Activated T-cell treated with anti-CD3 and anti-CD28 coated beads, Interleukin-2, amount 50 U/mL, for 72 hours (primary cell): Measurements from ENCODE around the gene RASSF7. TPM values are rescaled to one million over a fixed set of nuclear protein-coding genes. Genes with fewer than 3 reads are reported as not detected.

Experiments used
- ATAC-seq, 2 donors: fragments of 150-1000 bp; cut with Tn5 transposase; replicated peaks in 1 of 2; 2 replicates each; pipeline ENCODE4 v1.10.0; 2021; ENCODE audit warnings: moderate library complexity in 2 of 2, mild to moderate bottlenecking in 1 of 2
- DNase-seq, 2 donors: peaks; one replicate each; pipeline ENCODE4 v3.0.0; 2021 to 2022; ENCODE audit warnings: mixed read lengths in 1 of 2
- H3K27ac Mint-ChIP-seq: one replicate; pipeline ENCODE4 v1.8.0; 2022; ENCODE audit warnings: mild to moderate bottlenecking, moderate library complexity, mixed read lengths
- H3K27me3 Mint-ChIP-seq: one replicate; pipeline ENCODE4 v1.8.0; 2022; ENCODE audit warnings: low read depth, mixed read lengths
- H3K36me3 Mint-ChIP-seq, 2 donors: one replicate each; pipeline ENCODE4 v1.8.0; 2022; ENCODE audit warnings: mixed read lengths in 2 of 2, mild to moderate bottlenecking in 1 of 2; ENCODE audit not compliant: insufficient read depth in 2 of 2
- H3K4me1 Mint-ChIP-seq: one replicate; pipeline ENCODE4 v1.8.0; 2022; ENCODE audit warnings: low read depth, mixed read lengths
- H3K4me3 Mint-ChIP-seq, 2 donors: one replicate each; pipeline ENCODE4 v1.8.0; 2022; ENCODE audit warnings: mild to moderate bottlenecking in 2 of 2, mixed read lengths in 2 of 2, moderate library complexity in 2 of 2
- H3K9me3 Mint-ChIP-seq, 2 donors: one replicate each; pipeline ENCODE4 v1.8.0; 2022; ENCODE audit warnings: mixed read lengths in 2 of 2
- total RNA-seq, 2 donors: library from RNA; stranded (reverse); gene quantifications; one replicate each; pipeline ENCODE4 v1.2.3, GENCODE V29; 2022

The RASSF7 gene
- total RNA-seq, 2 donors from 2014 or later: 13.5 to 14.2 TPM

DNA sequence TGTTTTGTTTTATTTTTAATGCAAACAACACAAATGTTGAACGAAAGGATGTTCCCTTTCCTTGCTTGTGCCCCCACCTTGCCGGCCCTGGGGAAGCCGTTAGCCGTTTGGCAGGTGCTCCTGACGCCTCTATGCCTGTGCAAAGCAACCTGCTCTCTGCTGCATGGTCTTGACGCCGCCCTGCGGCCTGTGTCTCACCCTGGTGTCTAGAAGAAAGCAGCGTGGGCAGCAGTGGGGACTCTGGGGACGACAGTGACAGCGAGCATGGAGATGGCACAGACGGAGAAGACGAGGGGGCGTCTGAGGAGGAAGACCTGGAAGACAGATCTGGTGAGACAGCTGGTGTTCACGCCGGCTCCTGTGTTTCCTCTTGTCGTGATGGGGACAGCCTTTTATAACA is 21.0 kb downstream of the RASSF7 start:
- H3K27ac Mint-ChIP-seq: no peak overlapping the region

DNA sequence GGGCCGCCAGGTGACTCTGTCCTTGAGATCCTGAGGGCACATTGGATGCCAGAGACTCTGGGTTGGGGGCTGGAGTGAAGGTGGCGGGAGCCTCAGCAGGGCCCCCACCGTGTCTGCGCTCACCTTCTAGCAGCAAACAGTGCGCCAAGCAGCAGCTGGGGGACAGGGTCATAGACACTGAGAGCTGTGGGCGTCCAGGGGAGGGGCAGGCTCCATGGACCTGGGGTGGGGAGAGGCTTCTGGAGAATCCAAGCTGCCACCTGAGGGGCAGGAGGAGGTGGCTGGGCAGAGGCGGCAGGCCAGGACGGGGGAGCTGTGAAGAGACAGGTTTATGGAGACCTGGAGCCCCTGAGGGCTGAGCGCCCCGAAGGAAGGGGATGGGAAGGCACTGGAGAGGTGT is 23.5 kb downstream of the RASSF7 start:
- Mint-ChIP-seq H3K9me3 (no peaks in the 10 kb centered on the region), H3K27me3 (no peaks in the 10 kb centered on the region), H3K27ac (peak overlapping the region; percentile 6), H3K36me3 (peaks cover 0 to 27% of the 10 kb centered on the region in 2 donors), H3K4me3 (no peak overlapping the region), H3K4me1 (peaks cover 53% of the 10 kb centered on the region)
- ATAC-seq (no peak), DNase-seq (no peak)

More for the DNA sequence above, 21.0 kb downstream of the RASSF7 start:
- no peaks in the 10 kb centered on the region for H3K9me3 Mint-ChIP-seq
- no peak for ATAC-seq
- H3K4me1 Mint-ChIP-seq: peaks cover 49% of the 10 kb centered on the region
- DNase-seq: no peak
- H3K4me3 Mint-ChIP-seq: no peak overlapping the region
- H3K27me3 Mint-ChIP-seq: no peaks in the 10 kb centered on the region
- H3K36me3 Mint-ChIP-seq: peaks cover 3 to 16% of the 10 kb centered on the region in 2 donors

- no peaks in the 10 kb centered on the region for H3K27me3 Mint-ChIP-seq
- H3K9me3 Mint-ChIP-seq: no peaks in the 10 kb centered on the region
- H3K4me1 Mint-ChIP-seq: peaks cover 43% of the 10 kb centered on the region
- H3K4me3 Mint-ChIP-seq: no peak overlapping the region
- DNase-seq (no peak), ATAC-seq (no peak)
- peaks cover 0 to 31% of the 10 kb centered on the region in 2 donors for H3K36me3 Mint-ChIP-seq
- H3K27ac Mint-ChIP-seq: peak overlapping the region; percentile 89
Observed at GRCh38 chr11:586376-587316, 25.9 kb downstream of the RASSF7 start.

DNA sequence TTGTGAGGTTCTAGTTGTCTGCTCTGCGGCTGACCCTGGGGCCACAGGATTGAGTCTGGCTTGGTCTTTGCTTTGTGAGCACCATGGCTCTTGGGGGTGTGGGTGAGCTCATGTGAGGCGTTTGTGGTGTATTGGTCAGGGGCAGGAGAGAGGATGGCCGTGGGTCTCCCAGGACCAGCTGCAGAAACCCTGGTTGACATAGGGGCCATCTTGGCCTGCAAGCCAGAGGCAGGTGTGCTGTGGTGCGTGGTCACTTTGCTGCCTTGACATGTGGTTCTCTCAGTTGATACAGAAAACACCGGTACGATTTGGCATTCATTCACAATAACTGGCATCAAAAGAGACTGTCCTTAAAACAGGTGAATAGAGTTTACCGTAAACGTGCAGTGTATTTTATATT is 26.8 kb downstream of the RASSF7 start:
- Mint-ChIP-seq H3K27ac (peak overlapping the region; percentile 89), H3K36me3 (peaks cover 4 to 31% of the 10 kb centered on the region in 2 donors), H3K9me3 (no peaks in the 10 kb centered on the region), H3K4me3 (peak overlapping the region; percentile 74 to 78), H3K27me3 (no peaks in the 10 kb centered on the region), H3K4me1 (peaks cover 40% of the 10 kb centered on the region)
- ATAC-seq (peak; percentile 39 to 42), DNase-seq (peak in 1 of 2 donors; percentile 33)

DNA sequence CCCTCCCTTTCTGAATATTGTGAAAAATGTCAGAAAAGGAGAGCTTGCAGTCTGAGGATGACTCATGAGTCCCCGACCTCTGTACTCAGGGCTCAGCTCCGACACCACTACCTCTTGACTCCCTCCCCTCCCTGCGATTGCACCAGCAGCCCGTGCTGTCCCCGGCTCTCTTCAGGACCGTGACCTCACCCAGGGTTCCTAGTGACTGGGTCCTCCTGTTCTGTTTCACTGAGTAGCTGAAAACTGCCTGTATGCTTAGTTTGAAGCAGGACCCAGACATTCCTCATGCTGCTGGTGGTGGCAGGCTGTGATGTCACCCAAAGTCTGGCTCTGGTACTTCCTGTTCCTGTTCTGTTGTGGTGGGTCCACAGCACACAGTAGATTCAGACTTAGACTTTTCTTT is 27.2 kb downstream of the RASSF7 start:
- Mint-ChIP-seq H3K27ac (peak overlapping the region; percentile 89), H3K4me3 (peak overlapping the region; percentile 74 to 78), H3K9me3 (no peaks in the 10 kb centered on the region), H3K27me3 (no peaks in the 10 kb centered on the region), H3K36me3 (peaks cover 4 to 31% of the 10 kb centered on the region in 2 donors), H3K4me1 (peaks cover 40% of the 10 kb centered on the region)
- ATAC-seq (peak; percentile 99), DNase-seq (peak; percentile 74 to 87)

DNA sequence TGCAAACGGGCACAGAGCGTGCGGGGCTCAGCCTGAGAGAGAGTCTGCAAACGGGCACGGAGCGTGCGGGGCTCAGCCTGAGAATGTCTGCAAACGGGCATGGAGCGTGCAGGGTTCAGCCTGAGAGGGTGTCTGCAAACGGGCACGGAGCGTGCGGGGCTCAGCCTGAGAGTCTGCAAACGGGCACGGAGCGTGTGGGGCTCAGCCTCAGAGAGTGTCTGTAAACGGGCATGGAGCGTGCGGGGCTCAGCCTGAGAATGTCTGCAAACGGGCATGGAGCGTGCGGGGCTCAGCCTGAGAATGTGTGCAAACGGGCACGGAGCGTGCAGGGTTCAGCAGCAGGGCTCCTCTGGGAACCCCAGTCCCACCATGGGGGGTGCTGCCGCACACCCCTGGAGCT is 29.0 kb downstream of the RASSF7 start:
- H3K36me3 Mint-ChIP-seq: peaks cover 5 to 38% of the 10 kb centered on the region in 2 donors
- ATAC-seq: no peak

GRCh38 chr11:590997-591396 is 30.2 kb downstream of the RASSF7 start:
- Mint-ChIP-seq H3K27me3 (no peaks in the 10 kb centered on the region), H3K9me3 (no peaks in the 10 kb centered on the region), H3K4me1 (peaks cover 38% of the 10 kb centered on the region), H3K36me3 (peaks cover 5 to 38% of the 10 kb centered on the region in 2 donors), H3K27ac (no peak overlapping the region), H3K4me3 (no peak overlapping the region)
- ATAC-seq (no peak), DNase-seq (no peak)

More for the DNA sequence above, 29.0 kb downstream of the RASSF7 start:
- Mint-ChIP-seq H3K27me3 (no peaks in the 10 kb centered on the region), H3K4me1 (peaks cover 40% of the 10 kb centered on the region), H3K4me3 (no peak overlapping the region), H3K9me3 (no peaks in the 10 kb centered on the region), H3K27ac (peak overlapping the region; percentile 79)
- DNase-seq: no peak

GRCh38 chr11:592501-592900 is 31.7 kb downstream of the RASSF7 start:
- ATAC-seq (no peak), DNase-seq (no peak)
- Mint-ChIP-seq H3K4me3 (no peak overlapping the region), H3K9me3 (no peaks in the 10 kb centered on the region), H3K27me3 (no peaks in the 10 kb centered on the region), H3K4me1 (peaks cover 28% of the 10 kb centered on the region), H3K36me3 (peaks cover 5 to 39% of the 10 kb centered on the region in 2 donors), H3K27ac (peak overlapping the region; percentile 13)

GRCh38 chr11:592918-593317 is 32.1 kb downstream of the RASSF7 start:
- ATAC-seq (no peak), DNase-seq (no peak)
- Mint-ChIP-seq H3K4me3 (no peak overlapping the region), H3K4me1 (peaks cover 24% of the 10 kb centered on the region), H3K36me3 (peaks cover 5 to 36% of the 10 kb centered on the region in 2 donors), H3K27ac (no peak overlapping the region), H3K9me3 (no peaks in the 10 kb centered on the region), H3K27me3 (no peaks in the 10 kb centered on the region)

- no peaks in the 10 kb centered on the region for H3K9me3 Mint-ChIP-seq
- no peak for DNase-seq
- peaks cover 20% of the 10 kb centered on the region for H3K4me1 Mint-ChIP-seq
- no peak overlapping the region for H3K4me3 Mint-ChIP-seq
- H3K36me3 Mint-ChIP-seq: peaks cover 5 to 36% of the 10 kb centered on the region in 2 donors
- H3K27ac Mint-ChIP-seq: no peak overlapping the region
- no peaks in the 10 kb centered on the region for H3K27me3 Mint-ChIP-seq
- ATAC-seq: no peak
Observed at GRCh38 chr11:593347-593746, 32.6 kb downstream of the RASSF7 start.

- H3K4me3 Mint-ChIP-seq: no peak overlapping the region
- H3K4me1 Mint-ChIP-seq: peaks cover 6% of the 10 kb centered on the region
- H3K27ac Mint-ChIP-seq: no peak overlapping the region
- DNase-seq (no peak), ATAC-seq (no peak)
- peaks cover 7 to 28% of the 10 kb centered on the region in 2 donors for H3K36me3 Mint-ChIP-seq
- H3K27me3 Mint-ChIP-seq: no peaks in the 10 kb centered on the region
- no peaks in the 10 kb centered on the region for H3K9me3 Mint-ChIP-seq
Observed at GRCh38 chr11:595400-595799, 34.6 kb downstream of the RASSF7 start.

- Mint-ChIP-seq H3K36me3 (peaks cover 7 to 28% of the 10 kb centered on the region in 2 donors), H3K4me3 (no peak overlapping the region), H3K27ac (no peak overlapping the region), H3K9me3 (no peaks in the 10 kb centered on the region), H3K27me3 (no peaks in the 10 kb centered on the region), H3K4me1 (peaks cover 6% of the 10 kb centered on the region)
- ATAC-seq: peak; percentile 57 to 61
- DNase-seq: peak in 1 of 2 donors; percentile 30
Observed at GRCh38 chr11:596374-596773, 35.6 kb downstream of the RASSF7 start.

GRCh38 chr11:597166-597725 is 36.5 kb downstream of the RASSF7 start:
- Mint-ChIP-seq H3K27me3 (no peaks in the 10 kb centered on the region), H3K4me3 (no peak overlapping the region), H3K4me1 (peaks cover 6% of the 10 kb centered on the region), H3K9me3 (no peaks in the 10 kb centered on the region), H3K36me3 (peaks cover 8 to 31% of the 10 kb centered on the region in 2 donors), H3K27ac (no peak overlapping the region)
- peak in 1 of 2 donors; percentile 37 for ATAC-seq
- DNase-seq: no peak
